ENCODE measurements around the gene RAB11B.

DNA sequence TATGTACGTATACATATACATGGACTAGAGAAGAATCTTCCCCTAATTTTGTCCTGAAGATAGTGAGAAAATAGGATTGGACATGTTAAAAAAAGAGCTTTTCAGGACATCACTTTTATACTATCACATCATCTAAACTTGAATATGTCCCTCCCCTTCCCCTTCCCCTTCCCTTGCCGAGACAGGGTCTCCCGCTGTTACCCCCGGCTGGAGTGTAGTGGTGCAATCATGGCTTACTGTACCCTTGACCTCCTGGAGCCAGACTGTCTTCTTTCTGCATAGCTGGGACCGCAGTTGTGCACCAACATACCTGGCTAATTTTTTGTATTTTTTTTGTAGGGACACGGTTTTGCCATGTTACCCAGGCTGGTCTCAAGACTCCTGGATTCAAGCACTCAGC lies 61.2 kb downstream of the RAB11B start:
- TF ChIP-seq, protein P1, sequence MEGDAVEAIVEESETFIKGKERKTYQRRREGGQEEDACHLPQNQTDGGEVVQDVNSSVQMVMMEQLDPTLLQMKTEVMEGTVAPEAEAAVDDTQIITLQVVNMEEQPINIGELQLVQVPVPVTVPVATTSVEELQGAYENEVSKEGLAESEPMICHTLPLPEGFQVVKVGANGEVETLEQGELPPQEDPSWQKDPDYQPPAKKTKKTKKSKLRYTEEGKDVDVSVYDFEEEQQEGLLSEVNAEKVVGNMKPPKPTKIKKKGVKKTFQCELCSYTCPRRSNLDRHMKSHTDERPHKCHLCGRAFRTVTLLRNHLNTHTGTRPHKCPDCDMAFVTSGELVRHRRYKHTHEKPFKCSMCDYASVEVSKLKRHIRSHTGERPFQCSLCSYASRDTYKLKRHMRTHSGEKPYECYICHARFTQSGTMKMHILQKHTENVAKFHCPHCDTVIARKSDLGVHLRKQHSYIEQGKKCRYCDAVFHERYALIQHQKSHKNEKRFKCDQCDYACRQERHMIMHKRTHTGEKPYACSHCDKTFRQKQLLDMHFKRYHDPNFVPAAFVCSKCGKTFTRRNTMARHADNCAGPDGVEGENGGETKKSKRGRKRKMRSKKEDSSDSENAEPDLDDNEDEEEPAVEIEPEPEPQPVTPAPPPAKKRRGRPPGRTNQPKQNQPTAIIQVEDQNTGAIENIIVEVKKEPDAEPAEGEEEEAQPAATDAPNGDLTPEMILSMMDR (conservative IDR thresholded peaks at IDR 0.05): no peak
- no peak for TF ChIP-seq ZFX (IDR thresholded peaks at IDR 0.05)
